NCI-H2196 treated with DMSO at 0.1 percent for 48 hours (cell line): ENCODE data around the gene CASP8AP2.
A peak's percentile ranks its signal among the peaks of the same experiment; 100 is the strongest.
"Not testable (repeated sequence)": the region's sequence is repeated elsewhere in the genome, so short reads cannot be mapped to it uniquely, and the experiment has no call there.

Source experiments
- DNase-seq: peaks from one replicate; lab custom pipeline; 2025; ENCODE audit not compliant: unreplicated experiment; lab: John Stamatoyannopoulos, UW

The CASP8AP2 gene

DNA sequence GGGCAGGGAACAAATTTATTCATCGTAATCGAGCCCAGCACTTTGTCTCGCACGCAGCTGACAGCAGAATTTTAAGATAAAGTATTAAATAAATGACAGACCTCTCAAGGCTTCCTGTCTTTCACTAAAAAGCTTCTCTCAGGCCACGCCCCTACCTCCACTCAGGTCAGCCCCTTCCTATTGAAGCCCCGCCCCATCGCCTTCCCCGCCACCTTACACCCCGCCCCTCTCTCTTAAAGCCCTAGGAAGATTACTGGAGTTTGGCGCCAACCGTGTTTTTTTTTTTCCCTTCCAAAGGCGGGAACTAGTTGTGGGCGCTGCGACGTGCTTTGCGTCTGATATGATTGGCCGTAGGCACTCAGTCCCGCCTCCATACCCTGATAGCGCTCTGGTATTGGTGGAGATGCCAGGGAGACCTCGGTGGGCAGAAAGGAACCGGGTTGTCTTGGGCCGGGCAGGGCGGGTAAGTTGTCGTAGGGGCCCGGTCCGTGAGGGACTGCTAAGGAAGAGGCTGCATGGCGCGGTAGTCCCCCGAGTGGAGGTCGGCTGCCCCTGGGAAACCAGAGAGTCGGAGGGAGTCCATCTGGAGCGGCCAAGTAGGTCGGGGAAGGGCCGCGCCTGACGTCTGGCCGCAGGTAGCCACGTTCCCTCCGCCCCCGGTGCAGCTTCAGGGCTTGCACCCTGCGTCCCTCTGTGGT, at the start of gene CASP8AP2:
Gene CASP8AP2, plus strand, starts transcription at position 409 of the 698 bp plus-strand sequence.
- DNase-seq, result peak; percentile 97

- DNase-seq, result no peak
Measured at GRCh38 chr6:89781070-89782034, 48.3 kb upstream of the CASP8AP2 start.

DNA sequence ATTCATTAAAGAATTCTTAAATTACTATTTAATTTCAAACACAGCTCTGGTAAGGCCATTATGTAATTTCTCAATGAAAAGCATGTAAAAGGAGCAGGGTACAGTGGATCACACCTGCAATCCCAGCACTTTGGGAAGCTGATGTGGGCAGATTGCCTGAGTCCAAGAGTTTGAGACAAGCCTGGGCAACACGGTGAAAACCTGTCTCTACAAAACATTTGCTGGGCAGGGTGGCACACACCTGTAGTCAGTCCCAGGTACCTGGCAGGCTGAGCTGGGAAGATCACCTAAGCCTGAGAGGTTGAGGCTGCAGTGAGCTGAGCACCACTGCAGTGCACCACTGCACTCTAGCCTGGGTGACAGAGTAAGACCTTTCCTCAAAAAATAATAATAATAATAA, 47.5 kb upstream of the CASP8AP2 start:
- DNase-seq, result no peak

GRCh38 chr6:89783293-89783692, 46.4 kb upstream of the CASP8AP2 start:
- DNase-seq, result not testable (repeated sequence)

GRCh38 chr6:89784838-89785237, 44.8 kb upstream of the CASP8AP2 start:
- no peak for DNase-seq

GRCh38 chr6:89786970-89787369, 42.7 kb upstream of the CASP8AP2 start:
- DNase-seq, result no peak

- DNase-seq, result no peak
Measured at GRCh38 chr6:89787660-89788328, 41.9 kb upstream of the CASP8AP2 start.

GRCh38 chr6:89789980-89790379, 39.7 kb upstream of the CASP8AP2 start:
- DNase-seq, result no peak

- no peak for DNase-seq
Measured at GRCh38 chr6:89790403-89790802, 39.3 kb upstream of the CASP8AP2 start.

- peak; percentile 33 for DNase-seq
Measured at GRCh38 chr6:89792881-89793280, 36.8 kb upstream of the CASP8AP2 start.

DNA sequence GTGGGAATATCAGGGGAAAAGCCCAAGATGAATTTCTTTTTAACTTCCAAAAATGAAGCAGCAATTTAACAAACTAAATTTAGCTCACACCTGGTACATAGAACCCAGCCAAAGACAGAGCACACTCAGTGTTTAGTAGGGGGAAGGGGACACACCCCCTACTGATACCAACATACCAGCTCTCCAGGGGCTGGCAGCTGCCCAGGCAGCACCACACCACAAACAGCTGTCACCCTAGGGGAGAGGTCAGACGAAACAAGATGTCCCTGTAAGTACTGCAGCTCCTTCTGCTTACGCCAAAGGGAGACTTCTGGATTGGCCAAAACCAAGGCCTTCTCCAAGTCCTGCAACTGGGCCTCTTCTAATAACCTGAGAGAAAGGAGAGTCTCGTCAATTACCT, 36.1 kb upstream of the CASP8AP2 start:
- no peak for DNase-seq

GRCh38 chr6:89794324-89794723, 35.4 kb upstream of the CASP8AP2 start:
- DNase-seq, result no peak

DNA sequence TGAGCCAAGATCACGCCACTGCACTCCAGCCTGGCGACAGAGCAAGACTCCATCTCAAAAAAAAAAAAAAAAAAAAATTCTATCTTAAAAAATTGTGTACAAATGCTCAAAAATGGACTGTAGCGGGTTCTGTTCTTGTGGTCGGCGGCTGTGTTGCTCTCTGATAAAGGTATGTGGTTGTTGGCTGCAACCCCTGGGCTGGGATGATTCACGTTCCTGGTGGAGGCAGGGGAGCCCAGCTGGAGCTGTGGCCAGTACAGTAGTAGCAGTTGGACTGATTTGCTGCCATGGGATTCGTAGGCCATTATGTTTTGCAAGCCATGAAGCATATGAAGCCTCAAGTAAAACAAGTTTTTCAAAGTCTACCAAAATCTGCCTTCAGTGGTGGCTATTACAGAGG, 32.4 kb upstream of the CASP8AP2 start:
- DNase-seq, result no peak

GRCh38 chr6:89799096-89799495, 30.6 kb upstream of the CASP8AP2 start:
- DNase-seq, result no peak

DNA sequence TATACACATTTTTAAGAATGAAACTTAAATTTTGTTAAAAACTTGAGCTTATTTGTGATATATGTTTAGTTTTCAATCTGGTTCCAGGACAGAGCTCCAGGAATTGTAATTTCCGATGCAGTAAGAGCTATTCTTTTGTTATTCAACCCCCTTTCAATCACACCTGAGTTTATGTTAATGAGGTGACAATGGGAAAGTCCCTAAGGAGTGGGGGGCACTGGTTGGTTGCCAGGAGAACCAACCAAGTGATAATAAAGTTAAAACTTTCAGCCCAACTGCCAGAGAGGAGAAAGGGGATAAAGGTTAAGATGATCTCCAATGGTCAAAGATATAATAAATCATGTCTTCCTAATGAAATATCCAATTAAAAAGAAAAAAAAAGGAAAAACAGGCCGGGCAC, 29.9 kb upstream of the CASP8AP2 start:
- no peak for DNase-seq

DNA sequence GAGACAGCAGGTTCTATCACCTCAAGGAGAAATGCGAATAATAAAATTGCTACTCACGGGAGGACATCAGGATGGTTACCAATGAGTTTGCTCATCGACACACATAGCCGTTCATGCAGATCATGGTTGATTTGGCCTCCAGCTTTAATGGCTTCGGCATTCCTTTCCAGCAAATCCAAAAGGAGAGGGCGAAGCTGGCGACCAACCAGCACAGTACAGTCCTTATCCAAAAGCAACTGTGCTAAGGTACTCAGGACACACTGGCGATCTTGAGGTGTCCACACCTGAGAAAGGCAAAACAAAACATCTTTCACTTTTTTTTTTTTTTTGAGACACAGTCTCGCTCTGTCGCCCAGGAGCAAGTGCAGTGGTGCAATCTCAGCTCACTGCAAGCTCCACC, 26.4 kb upstream of the CASP8AP2 start:
- DNase-seq, result no peak

- DNase-seq, result no peak
Measured at GRCh38 chr6:89805814-89806371, 23.8 kb upstream of the CASP8AP2 start.

GRCh38 chr6:89807581-89807980, 22.1 kb upstream of the CASP8AP2 start:
- DNase-seq, result no peak

GRCh38 chr6:89813422-89813821, 16.3 kb upstream of the CASP8AP2 start:
- not testable (repeated sequence) for DNase-seq

DNA sequence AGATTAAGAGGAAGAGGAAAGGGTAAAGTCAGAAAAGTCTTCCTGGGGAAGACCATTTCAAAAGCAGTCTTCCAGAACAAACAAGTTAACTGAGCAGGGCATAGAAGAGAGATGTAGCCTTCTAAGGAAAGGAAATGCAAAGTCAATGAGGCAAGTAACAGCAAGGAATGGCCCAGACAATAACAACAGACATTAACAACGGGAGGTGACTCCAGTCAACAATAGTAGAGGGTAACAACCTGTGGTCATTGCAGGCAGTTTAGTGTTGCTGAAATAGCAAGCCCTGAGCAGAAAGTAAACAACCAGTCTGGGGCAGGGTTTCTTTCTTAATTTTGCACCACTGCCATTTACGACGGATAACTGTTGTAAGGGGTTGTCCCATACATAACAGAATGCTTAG, 12.2 kb upstream of the CASP8AP2 start:
- DNase-seq, result no peak

DNA sequence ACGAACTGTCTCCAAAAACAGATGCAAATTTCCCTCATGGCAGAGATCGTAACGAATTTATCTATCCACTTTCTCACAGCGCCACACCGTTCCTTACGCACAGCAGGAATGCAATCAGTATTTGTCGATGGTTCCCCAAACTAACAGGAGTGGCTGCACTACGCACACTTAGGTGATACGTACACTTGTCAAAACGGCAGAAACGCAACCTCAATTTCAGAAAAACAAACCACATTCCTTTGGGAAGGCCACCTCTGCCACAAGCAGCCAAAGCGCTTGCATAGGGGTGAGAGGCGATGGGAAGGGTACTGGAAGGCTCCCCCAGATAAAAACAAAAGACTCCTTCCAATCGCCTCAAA, 10.7 kb upstream of the CASP8AP2 start:
- no peak for DNase-seq
